ENCODE measurements around the gene PRKAG3. TPM values are rescaled to one million over a fixed set of nuclear protein-coding genes. Genes with fewer than 3 reads are reported as not detected.

PRKAG3 gene
- not detected for polyA plus RNA-seq (2012; ENCODE audit: insufficient read length, low read depth)

- TF ChIP-seq REST (IDR thresholded peaks at IDR 0.05; ENCODE audit: insufficient read depth in 1 of 2, low read depth in 2 of 2, low read length in 2 of 2), result no peak
- no peak for TF ChIP-seq TAF1 (IDR thresholded peaks at IDR 0.05; ENCODE audit: borderline replicate concordance, insufficient read depth, low read length)
- no peak for TF ChIP-seq FOXP2 (optimal IDR thresholded peaks at IDR 0.05; ENCODE audit: borderline replicate concordance, extremely low read depth, extremely low read length, insufficient read depth)
- TF ChIP-seq SIN3A (IDR thresholded peaks at IDR 0.05; ENCODE audit: borderline replicate concordance, insufficient read depth, low read length), result no peak
- TF ChIP-seq POLR2AphosphoS5 (IDR thresholded peaks at IDR 0.05; ENCODE audit: low read depth, low read length), result no peak
Observed at GRCh38 chr2:218831378-218831990, at the start of gene PRKAG3. TSS of gene PRKAG3 (minus strand) at chr2:218831803.

GRCh38 chr2:218880859-218881594 is 49.4 kb upstream of the PRKAG3 start:
- TF ChIP-seq TAF1 (IDR thresholded peaks at IDR 0.05; ENCODE audit: borderline replicate concordance, insufficient read depth, low read length) (no peak), SIN3A (IDR thresholded peaks at IDR 0.05; ENCODE audit: borderline replicate concordance, insufficient read depth, low read length) (no peak), FOXP2 (optimal IDR thresholded peaks at IDR 0.05; ENCODE audit: borderline replicate concordance, extremely low read depth, extremely low read length, insufficient read depth) (no peak), REST (IDR thresholded peaks at IDR 0.05; ENCODE audit: insufficient read depth in 1 of 2, low read depth in 2 of 2, low read length in 2 of 2) (no peak), POLR2AphosphoS5 (IDR thresholded peaks at IDR 0.05; ENCODE audit: low read depth, low read length) (no peak)

- no peak for TF ChIP-seq REST (IDR thresholded peaks at IDR 0.05; ENCODE audit: insufficient read depth in 1 of 2, low read depth in 2 of 2, low read length in 2 of 2)
- no peak for TF ChIP-seq SIN3A (IDR thresholded peaks at IDR 0.05; ENCODE audit: borderline replicate concordance, insufficient read depth, low read length)
- TF ChIP-seq TAF1 (IDR thresholded peaks at IDR 0.05; ENCODE audit: borderline replicate concordance, insufficient read depth, low read length), result no peak
- no peak for TF ChIP-seq FOXP2 (optimal IDR thresholded peaks at IDR 0.05; ENCODE audit: borderline replicate concordance, extremely low read depth, extremely low read length, insufficient read depth)
- no peak for TF ChIP-seq POLR2AphosphoS5 (IDR thresholded peaks at IDR 0.05; ENCODE audit: low read depth, low read length)
Observed at GRCh38 chr2:218880102-218880858, 48.7 kb upstream of the PRKAG3 start, which contains the start of gene WNT10A. TSS of gene WNT10A (plus strand) at chr2:218880852. CDS start at chr2:218880996, 144 bp downstream.

GRCh38 chr2:218879776-218880101 is 48.1 kb upstream of the PRKAG3 start:
- TF ChIP-seq FOXP2 (optimal IDR thresholded peaks at IDR 0.05; ENCODE audit: borderline replicate concordance, extremely low read depth, extremely low read length, insufficient read depth), result no peak

GRCh38 chr2:218878926-218879761 is 47.5 kb upstream of the PRKAG3 start:
- TF ChIP-seq REST (IDR thresholded peaks at IDR 0.05; ENCODE audit: insufficient read depth in 1 of 2, low read depth in 2 of 2, low read length in 2 of 2) (no peak), SIN3A (IDR thresholded peaks at IDR 0.05; ENCODE audit: borderline replicate concordance, insufficient read depth, low read length) (no peak), FOXP2 (optimal IDR thresholded peaks at IDR 0.05; ENCODE audit: borderline replicate concordance, extremely low read depth, extremely low read length, insufficient read depth) (no peak), TAF1 (IDR thresholded peaks at IDR 0.05; ENCODE audit: borderline replicate concordance, insufficient read depth, low read length) (no peak)
